Left renal pelvis (tissue), 4 donors: ENCODE data around the gene FMN1. TPM values are rescaled to one million over a fixed set of nuclear protein-coding genes. Genes with fewer than 3 reads are reported as not detected.

Experiments used
- DNase-seq, 4 donors: peaks; one replicate each; pipeline ENCODE4 v3.0.0-alpha.2; 2013; ENCODE audit warnings: low read depth in 4 of 4, low spot score in 3 of 4
- polyA plus RNA-seq, 4 donors: library from polyadenylated mRNA; unstranded; fragments of 120-200 nt; gene quantifications; one replicate each; pipeline ENCODE4 v1.2.1, GENCODE V29; 2013; ENCODE audit not compliant: insufficient read length in 4 of 4

FMN1 gene
- polyA plus RNA-seq, 4 donors, result 1.5 to 20.2 (median 17.3) TPM

DNA sequence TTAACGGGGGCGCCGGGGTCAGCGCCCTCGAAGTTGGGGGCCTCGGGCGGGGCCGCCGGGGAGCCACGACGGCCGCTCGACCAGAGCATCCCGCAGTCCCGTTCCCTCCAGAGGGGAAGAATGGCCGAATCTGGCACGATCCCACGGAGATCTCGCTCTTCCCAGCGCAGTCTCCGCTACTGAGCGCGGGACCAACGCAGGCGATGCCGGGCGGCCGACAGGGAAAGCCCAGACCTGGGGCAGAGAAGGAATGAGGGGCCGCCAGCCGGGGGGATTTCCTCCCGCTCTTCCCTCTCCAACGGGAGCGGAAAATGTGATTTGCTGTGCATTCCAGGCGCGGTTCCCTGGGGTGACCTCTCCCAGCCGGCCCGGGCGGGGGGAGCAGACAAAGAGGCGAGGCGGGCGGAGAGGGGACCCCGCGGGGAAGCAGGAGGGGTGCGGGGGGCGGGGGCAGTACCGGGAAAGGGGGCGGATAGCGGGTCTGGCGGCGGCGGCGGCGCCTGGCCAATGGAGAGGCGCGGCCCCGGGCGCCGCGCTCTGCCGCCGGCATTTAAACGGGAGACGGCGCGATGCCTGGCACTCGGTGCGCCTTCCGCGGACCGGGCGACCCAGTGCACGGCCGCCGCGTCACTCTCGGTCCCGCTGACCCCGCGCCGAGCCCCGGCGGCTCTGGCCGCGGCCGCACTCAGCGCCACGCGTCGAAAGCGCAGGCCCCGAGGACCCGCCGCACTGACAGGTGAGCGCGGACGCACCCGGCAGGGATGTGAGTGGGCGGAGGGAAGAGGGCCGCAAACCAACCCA lies 476.9 kb downstream of the FMN1 start, which contains the start of gene GREM1:
Gene GREM1, plus strand, starts transcription at position 579 of the 801 bp plus-strand sequence. CDS start 12,687 bp downstream, outside the sequence.
- no peak for DNase-seq

DNA sequence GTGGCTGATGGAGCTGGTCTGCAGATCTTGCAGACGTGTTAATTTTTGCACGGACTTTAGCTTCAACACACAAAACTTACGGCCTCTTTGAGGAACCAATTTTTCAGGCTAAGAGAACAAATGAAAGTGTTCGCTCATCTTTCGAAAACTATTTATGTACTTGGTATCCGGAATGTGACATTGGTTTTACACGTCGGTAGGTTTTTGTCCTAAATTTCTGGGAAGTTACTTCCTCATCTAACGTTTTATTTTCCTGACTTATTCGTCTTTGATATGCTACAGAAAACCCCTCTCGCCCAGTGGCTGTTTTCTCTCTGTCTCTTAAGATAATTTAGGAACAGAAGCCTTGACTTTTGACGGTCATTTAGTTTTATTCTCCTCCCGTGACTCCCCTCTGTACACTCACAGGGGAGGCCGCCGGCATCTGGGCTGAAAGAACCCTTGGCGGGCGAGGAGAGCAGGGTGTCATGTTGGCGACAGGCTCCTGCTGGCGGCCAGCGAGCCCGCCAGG lies 477.5 kb downstream of the FMN1 start:
- no peak for DNase-seq

DNA sequence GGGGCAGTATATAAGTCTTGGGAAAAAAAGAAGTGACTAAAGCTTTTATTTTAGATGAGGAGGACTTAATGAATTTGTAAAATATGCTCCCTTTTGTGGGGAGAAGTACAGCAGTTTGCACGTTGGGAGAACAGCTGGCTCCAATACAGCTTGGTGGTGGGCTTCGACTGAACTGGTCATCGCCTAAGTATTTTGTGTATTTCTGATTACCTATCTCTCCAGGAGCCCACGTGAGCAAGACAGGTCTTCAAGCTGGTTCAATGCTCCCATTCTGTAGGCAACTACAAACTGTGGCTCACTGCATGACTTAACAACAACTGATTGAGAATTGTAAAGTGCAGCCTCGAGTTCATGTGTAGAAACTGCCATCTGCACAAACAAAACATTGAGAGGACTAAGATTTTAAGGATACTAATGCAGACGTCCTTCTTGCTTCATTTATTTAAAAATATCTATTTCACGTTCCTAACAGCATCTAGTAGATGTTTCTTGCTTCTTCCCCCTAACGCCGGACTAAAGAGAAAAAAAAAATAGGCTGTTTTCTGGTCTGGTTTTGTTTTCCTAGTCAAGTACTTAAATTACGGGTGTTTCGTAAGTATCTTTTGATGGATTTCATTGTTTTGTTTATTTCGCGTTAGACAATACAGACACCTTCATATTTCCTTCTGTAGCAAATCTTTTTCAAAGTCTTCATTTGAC lies 478.1 kb downstream of the FMN1 start:
- DNase-seq, result no peak

Other genes starting within 250 kb of the FMN1 start
- 10 to 100 TPM in 1 of 4 donors, 1 to 10 TPM in 3; 4.0 to 13.9 (median 5.2) TPM for gene RYR3, start 116.3 kb upstream of the FMN1 start, polyA plus RNA-seq